ENCODE data around the gene OGG1.
"Not testable (repeated sequence)": the region's sequence is repeated elsewhere in the genome, so short reads cannot be mapped to it uniquely, and the experiment has no call there.

The OGG1 gene

GRCh38 chr3:9750556-9751411, 1.0 kb downstream of the OGG1 start:
- DNase-seq: peak; percentile 40
- in situ Hi-C loops (cut with HindIII; ENCODE audit: low pct_ligation_motif_present, low pct_unique_long_range_greater_than_20kb, low sequenced_read_pairs): no loop called here

DNA sequence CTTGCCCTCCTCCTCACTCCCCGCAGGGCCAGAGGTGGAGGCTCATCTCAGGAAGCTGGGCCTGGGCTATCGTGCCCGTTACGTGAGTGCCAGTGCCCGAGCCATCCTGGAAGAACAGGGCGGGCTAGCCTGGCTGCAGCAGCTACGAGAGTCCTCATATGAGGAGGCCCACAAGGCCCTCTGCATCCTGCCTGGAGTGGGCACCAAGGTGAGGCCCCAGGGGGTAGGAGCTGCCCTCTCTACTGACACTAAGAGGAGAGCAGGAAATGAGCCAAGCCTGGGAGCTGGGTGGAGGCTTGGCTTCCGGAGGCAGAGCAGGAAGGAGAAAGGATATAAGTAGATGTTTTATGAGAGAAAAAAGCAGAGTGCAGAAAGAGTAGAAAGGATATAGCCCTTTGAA, 4.9 kb downstream of the OGG1 start:
- no peak for DNase-seq
- in situ Hi-C loops (cut with HindIII; ENCODE audit: low pct_ligation_motif_present, low pct_unique_long_range_greater_than_20kb, low sequenced_read_pairs): no loop called here

- DNase-seq: no peak
- in situ Hi-C loops (cut with HindIII; ENCODE audit: low pct_ligation_motif_present, low pct_unique_long_range_greater_than_20kb, low sequenced_read_pairs): no loop called here
These were observed 7.7 kb downstream of the OGG1 start for GRCh38 chr3:9757427-9757826.

DNA sequence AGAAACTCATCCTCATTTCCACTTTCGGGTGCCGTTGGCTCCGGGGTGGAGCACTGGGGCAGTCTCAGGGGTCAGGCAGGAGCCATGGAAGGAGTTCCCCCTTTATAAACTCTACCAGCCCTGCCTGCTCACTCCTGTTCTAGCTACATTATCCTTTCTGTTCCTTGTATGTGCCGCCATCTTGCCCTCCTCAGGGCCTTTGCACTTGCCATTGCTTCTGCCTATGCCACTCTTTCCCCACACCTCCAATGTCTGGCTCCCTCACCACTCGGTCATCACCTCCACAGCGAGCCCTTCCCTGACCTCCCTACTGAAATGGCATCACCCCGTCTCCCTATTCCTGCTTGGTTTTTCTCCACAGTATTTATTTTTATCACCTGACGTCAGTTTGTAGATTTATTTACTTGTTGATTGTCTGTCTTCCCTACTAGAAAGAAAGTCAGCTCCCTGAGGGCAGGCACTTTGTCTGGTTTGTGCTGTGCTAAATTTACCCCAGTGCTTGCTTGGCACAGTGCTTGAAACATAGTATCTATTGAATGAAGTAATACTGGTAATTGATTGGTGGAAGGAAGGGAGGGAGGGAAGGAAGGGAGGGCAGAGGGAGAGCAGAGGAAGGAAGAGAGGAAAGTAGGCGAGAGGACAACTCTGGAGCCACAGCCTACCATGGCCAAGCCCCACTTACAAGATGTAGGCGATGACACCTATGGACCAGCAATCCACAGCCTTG, 11.2 kb downstream of the OGG1 start:
- in situ Hi-C loops (cut with HindIII; ENCODE audit: low pct_ligation_motif_present, low pct_unique_long_range_greater_than_20kb, low sequenced_read_pairs): no loop called here
- no peak for DNase-seq

- DNase-seq: no peak
- in situ Hi-C loops (cut with HindIII; ENCODE audit: low pct_ligation_motif_present, low pct_unique_long_range_greater_than_20kb, low sequenced_read_pairs): no loop called here
These were observed 12.2 kb downstream of the OGG1 start for GRCh38 chr3:9761919-9762318.

DNA sequence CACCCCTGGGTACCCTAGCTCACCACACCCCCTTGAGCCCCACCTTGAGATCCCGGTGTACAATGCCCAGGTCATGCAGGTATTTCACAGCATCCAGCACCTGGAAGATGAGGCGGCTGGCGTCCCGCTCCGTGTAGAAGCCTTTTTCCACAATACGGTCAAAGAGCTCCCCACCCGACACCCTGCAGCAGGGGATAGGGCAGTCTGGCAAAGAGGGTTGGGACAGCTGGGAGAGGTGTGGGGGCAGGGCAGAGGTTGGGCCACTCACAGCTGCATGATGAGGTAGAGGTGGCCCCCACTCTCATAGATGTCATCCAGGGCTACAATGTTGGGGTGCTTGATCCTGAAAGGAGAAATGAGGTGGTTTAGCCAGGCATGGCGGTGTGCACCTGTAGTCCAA, 13.1 kb downstream of the OGG1 start:
- no peak for DNase-seq
- in situ Hi-C loops (cut with HindIII; ENCODE audit: low pct_ligation_motif_present, low pct_unique_long_range_greater_than_20kb, low sequenced_read_pairs): no loop called here

GRCh38 chr3:9765865-9766264, 16.1 kb downstream of the OGG1 start:
- no peak for DNase-seq
- in situ Hi-C loops (cut with HindIII; ENCODE audit: low pct_ligation_motif_present, low pct_unique_long_range_greater_than_20kb, low sequenced_read_pairs): no loop called here

GRCh38 chr3:9767418-9767817, 17.7 kb downstream of the OGG1 start:
- DNase-seq: no peak
- in situ Hi-C loops (cut with HindIII; ENCODE audit: low pct_ligation_motif_present, low pct_unique_long_range_greater_than_20kb, low sequenced_read_pairs): no loop called here

DNA sequence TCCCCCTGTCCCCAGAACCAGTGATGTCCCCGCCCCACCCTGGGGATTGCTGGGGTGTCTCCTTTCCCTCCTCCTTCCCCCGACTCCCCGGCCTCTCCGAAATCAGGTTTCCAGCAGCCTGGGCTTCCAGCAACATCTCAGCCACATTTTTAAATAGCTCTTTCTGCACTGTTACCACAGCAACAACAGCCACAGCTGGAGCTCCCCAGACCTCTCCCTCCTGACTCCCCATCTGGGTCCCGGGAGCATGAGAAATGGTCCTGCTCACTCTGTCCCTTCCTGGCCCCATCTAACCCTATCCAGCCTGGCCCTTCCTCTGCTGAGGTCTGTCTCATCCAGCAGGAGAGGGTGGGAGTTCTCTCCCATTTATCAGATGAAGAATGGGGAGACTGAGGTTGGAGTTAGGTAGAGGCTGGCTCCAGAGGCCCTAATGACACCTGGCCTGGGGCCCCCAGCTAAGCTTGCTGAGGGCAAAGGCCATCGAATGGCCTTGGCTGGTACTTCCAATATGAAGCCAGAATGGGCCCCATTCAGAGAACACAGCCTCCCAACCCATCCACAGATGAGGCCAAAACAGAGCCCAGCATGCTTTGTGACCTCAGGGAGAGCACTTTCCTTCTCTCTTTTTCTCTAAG, 18.5 kb downstream of the OGG1 start:
- in situ Hi-C loops (cut with HindIII; ENCODE audit: low pct_ligation_motif_present, low pct_unique_long_range_greater_than_20kb, low sequenced_read_pairs): no loop called here
- DNase-seq: no peak

DNA sequence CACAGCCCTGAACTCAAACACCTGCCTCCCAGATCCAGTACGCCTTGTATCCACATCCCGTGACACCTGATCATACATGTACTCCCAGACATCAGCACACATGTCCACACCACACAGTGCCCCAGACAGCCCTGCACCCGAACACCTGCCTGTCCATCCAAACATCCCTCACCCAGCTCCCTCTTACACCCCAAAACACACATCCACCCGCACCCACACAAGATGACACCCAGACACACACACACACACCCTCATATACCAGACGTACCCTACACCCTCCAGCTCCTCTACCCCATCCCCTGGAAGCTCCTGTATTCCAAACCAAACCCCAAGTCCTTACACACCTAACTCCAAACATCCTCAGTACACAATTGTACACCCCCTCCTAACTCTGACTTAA, 19.3 kb downstream of the OGG1 start:
- in situ Hi-C loops (cut with HindIII; ENCODE audit: low pct_ligation_motif_present, low pct_unique_long_range_greater_than_20kb, low sequenced_read_pairs): no loop called here
- no peak for DNase-seq

DNA sequence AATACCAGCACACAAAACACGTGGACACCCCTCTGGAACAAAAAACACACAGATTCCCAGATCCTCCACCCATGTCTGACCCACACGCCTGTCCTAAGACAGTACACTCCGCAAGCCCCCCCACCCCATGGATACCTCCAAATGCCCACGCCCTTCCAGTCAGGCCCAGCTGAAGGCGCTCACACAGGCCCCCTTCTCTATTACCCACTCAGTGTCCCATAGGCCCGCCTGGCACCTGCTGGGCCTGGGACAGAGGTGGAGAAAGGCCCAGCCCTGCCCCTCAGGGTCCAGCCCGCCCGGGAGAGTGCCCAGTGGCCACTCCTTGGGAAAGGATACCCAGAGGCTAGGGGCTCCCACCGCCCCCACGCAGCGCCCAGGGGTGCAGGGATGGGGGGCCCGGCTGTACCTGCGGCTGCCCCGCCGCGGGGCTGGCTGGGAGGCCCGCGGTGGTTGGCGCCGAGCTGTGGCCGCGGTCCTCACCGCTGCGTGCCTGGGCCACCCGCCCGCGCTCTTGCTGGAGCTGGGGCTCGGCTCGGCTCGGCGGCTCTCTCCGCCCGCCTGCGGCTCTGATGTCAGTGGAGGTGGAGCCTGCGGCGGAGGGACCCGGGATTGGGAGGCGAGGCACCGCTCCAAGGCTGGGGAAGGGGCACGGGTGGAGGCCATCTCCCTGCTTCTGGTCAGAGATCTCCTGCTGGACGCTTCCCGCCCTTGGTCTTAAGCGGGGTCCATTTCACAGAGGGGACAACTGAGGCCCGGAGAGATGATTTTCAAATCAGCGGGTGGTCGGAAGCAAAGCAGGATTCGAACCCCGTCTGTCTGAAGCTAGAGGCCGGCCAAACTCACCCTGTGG, 19.9 kb downstream of the OGG1 start, which contains the start of gene CAMK1:
CAMK1 (minus strand) TSS at position 522 of the 850 bp plus-strand sequence. CDS start 2,198 bp downstream, outside the sequence.
- in situ Hi-C loops (cut with HindIII; ENCODE audit: low pct_ligation_motif_present, low pct_unique_long_range_greater_than_20kb, low sequenced_read_pairs): no loop called here
- peak; percentile 75 for DNase-seq

DNA sequence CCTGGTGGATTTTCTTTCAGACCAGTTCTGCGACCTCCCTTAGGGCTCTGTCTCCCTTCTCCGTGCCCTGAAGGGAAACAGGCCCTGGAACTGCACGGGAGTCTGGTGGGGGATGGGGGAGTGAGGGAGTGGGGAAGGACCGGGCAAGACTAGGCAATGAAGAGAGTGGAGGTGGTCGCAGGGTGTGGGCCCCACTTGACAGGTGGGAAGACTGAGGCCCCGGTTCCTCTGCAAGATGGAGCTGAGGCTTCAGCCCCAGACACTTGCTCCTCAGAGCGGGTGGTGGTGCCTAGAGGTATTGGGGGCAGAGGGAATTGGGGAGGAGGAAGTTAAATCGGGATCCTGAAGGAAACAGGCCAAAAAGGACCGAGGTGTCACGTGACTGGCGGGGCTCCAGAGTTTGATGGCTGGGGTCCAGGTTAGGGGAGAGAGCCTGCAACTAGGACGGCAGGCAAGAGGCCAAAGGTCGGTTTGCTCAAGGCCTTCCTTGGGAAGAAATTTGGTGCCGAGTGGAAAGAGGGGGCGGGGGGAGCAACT, 20.6 kb downstream of the OGG1 start:
- in situ Hi-C loops (cut with HindIII; ENCODE audit: low pct_ligation_motif_present, low pct_unique_long_range_greater_than_20kb, low sequenced_read_pairs): no loop called here

DNA sequence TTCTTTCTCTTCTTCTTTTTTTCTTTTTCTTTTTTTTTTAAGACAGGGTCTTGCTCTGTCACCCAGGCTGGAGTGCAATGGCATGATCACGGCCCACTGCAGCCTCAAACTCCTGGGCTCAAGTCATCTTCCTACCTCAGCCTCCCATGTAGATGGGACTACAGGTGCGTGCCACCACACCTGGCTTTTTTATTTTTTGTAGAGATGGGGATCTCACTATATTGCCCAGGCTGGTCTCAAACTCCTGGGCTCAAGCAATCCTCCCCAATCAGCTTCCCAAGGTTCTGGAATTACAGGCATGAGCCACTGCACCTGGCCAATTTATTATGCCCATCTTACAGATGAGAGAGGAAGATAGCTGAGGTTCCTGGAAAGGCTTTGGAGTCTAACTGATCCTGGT, 21.3 kb downstream of the OGG1 start:
- DNase-seq; in situ Hi-C loops (cut with HindIII; ENCODE audit: low pct_ligation_motif_present, low pct_unique_long_range_greater_than_20kb, low sequenced_read_pairs): not testable (repeated sequence)

More for the DNA sequence above, 20.6 kb downstream of the OGG1 start:
- no peak for DNase-seq

DNA sequence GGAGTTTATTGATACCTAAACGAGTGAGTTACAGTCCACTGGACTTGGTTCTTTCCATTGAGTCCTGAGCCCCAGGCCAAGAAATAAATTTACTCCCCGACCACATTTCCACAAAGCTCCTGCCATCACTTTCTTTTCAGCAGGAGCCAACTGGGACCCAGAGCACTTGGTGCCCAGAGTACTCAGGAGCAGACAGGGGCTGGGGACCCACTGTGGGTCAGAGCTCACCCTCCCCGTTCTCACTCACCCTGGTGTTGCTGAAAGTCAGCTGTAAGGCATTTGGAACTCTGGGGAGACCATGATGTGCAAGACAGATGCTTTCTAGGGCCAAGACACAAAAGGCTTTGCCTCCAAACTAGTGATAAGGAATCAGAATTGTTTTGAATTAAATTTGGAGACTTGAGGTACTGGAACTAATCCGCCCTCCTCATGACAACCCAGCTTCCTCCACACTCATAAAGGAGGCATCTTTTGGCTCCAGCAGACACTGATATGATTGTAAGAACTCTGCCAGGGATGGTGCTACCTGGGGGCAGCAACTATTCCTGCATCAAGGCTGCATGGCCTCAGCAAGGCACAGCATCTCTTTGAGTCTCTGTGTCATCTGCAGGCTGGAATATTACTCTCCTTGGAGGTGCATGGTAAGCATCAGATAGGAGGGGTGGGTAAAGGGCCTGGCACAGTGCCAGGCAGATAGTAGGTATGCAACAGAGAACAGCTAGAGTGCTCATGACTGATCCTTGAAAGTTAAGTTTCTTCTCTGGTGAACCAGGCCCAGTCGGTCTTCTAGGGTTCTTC, 27.3 kb downstream of the OGG1 start:
- in situ Hi-C loops (cut with HindIII; ENCODE audit: low pct_ligation_motif_present, low pct_unique_long_range_greater_than_20kb, low sequenced_read_pairs): no loop called here
- no peak for DNase-seq

- no peak for DNase-seq
- in situ Hi-C loops (cut with HindIII; ENCODE audit: low pct_ligation_motif_present, low pct_unique_long_range_greater_than_20kb, low sequenced_read_pairs): no loop called here
These were observed 27.9 kb downstream of the OGG1 start for GRCh38 chr3:9777694-9778021.

DNA sequence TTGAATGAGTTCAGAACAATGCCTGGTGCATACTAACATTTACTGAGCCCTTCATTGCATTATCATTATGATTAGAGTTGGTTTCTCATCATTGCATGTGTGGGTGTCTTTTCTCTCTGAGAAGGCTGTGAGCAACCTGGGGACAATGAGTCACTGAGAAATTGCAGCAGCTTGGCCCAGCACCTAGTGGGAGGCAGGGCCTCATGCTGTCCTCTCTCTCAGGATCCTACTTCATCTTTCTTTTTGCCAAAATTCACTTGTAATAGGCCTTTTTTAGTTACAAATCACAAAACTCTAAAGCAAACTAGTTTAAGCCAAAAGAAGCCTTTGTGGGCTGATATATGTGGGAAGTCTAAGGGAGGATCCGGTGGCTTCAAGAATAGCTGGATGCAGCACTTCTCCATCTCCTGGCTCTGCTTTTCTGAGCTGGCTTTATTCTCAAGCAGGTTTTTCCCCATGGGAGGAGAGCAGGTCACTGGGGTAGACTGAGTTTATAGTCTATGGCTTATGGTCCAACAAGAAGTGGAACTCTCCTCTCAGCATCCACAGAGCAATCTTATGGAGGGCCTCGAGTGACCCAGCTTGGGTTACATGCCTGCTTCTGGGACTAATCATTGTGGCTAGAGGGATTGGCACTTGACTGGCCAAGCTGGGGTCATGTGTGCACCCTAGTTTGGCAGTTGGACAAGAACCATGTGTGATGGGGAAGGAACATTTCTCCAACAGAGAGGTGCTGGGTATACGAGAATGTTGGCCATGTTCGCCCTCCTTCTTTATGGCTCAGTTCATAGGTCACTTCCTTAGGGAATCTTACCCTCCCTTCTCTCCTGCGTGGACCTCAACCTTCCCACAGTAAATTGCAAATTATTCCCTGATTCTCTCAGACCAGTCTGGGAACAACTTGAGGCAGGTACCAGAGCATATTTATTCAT, 28.7 kb downstream of the OGG1 start:
- DNase-seq: peak; percentile 25
- in situ Hi-C loops (cut with HindIII; ENCODE audit: low pct_ligation_motif_present, low pct_unique_long_range_greater_than_20kb, low sequenced_read_pairs): no loop called here

Data from ACHN (cell line).